HAP-1 (cell line): Measurements from ENCODE around the gene UBTD1.
A peak's percentile ranks its signal among the peaks of the same experiment; 100 is the strongest.
"Not testable (repeated sequence)": the region's sequence is repeated elsewhere in the genome, so short reads cannot be mapped to it uniquely, and the experiment has no call there.

Source experiments
- DNase-seq, 2 experiments: peaks; one replicate each; pipeline ENCODE4 v3.0.0-alpha.2; 2016 to 2020; ENCODE audit warnings: low spot score in 2 of 2
- H3K27me3 ChIP-seq: fragments of 250-450 bp; sonication (Bioruptor Pico); 2 replicates; pipeline ENCODE4 v1.5.1; 2020; ENCODE audit warnings: low read depth, mild to moderate bottlenecking, moderate library complexity
- H3K36me3 ChIP-seq: fragments of 250-450 bp; sonication (Bioruptor Pico); replicated peaks from 2 replicates; pipeline ENCODE4 v1.5.1; 2020; ENCODE audit warnings: mild to moderate bottlenecking
- H3K4me1 ChIP-seq: fragments of 250-450 bp; sonication (Bioruptor Pico); 2 replicates; pipeline ENCODE4 v1.5.1; 2020; ENCODE audit warnings: mild to moderate bottlenecking
- H3K4me3 ChIP-seq: fragments of 250-450 bp; sonication (Bioruptor Pico); 2 replicates; pipeline ENCODE4 v1.5.1; 2020; ENCODE audit warnings: mild to moderate bottlenecking, moderate library complexity
- H3K9me3 ChIP-seq: fragments of 250-450 bp; sonication (Bioruptor Pico); 2 replicates; pipeline ENCODE4 v1.5.1; 2020; ENCODE audit warnings: mild to moderate bottlenecking, moderate library complexity
- in situ Hi-C: fragments of 300-500 bp; cut with MboI; formaldehyde crosslinking; loops from 3 replicates; pipeline ENCODE4 v1.14.3; 2020; ENCODE audit warnings: low sequenced_read_pairs, inconsistent platforms, mixed read lengths

The UBTD1 gene

GRCh38 chr10:97560731-97561381 lies 62.1 kb downstream of the UBTD1 start:
- H3K4me3 ChIP-seq, H3K36me3 ChIP-seq, H3K27me3 ChIP-seq, H3K9me3 ChIP-seq, H3K4me1 ChIP-seq, DNase-seq, in situ Hi-C loops: not testable (repeated sequence)

DNA sequence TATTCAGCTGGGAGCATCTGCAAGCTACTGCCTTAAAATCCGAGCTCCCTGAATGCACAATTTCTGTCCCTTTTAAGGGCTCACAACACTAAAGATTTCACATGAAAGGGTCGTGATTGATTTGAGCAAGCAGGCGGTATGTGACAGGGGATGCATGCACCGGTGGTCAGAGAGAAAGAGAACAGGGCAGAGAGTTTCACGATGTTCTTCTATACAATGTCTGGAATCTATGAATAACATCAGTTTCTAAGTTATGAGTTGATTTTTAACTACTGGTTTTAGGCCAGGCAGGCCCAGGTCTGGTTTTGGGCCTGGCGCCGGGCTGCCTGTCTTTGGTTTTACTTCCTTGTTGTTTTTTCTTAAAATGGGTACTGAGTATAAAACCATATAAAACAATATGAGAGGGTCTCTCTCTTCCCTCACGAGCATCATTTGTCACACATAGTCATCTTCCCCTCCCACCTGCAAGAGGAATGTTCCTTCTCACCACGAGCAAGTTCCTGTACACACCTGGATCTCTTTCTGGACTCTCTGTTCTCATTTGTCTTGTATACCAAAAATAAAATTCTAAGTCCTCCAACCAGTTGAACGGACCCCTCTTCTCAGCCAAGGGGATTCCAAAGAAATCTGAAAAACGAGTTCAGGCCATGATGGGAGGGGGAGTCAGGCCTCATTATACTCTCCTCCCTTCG lies 62.8 kb downstream of the UBTD1 start:
- H3K4me1 ChIP-seq, in situ Hi-C loops, H3K27me3 ChIP-seq, H3K36me3 ChIP-seq, H3K9me3 ChIP-seq, DNase-seq, H3K4me3 ChIP-seq: not testable (repeated sequence)

DNA sequence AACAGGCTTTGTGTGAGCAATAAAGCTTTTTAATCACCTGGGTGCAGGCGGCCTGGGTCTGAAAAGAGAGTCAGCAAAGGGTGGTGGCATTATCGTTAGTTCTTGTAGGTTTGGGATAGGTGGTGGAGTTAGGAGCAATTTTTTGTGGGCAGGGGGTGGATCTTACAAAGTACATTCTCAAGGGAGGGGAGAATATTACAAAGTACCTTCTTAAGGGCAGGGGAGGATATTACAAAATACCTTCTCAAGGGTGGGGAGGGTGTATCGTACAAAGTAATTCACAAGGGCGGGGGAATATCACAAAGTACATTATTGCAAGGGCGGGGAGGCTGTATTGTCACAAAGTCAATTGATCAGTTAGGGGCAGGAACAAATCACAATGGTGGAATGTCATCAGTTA lies 63.6 kb downstream of the UBTD1 start:
- H3K27me3 ChIP-seq, DNase-seq, H3K4me3 ChIP-seq, H3K36me3 ChIP-seq, in situ Hi-C loops, H3K9me3 ChIP-seq, H3K4me1 ChIP-seq: not testable (repeated sequence)

DNA sequence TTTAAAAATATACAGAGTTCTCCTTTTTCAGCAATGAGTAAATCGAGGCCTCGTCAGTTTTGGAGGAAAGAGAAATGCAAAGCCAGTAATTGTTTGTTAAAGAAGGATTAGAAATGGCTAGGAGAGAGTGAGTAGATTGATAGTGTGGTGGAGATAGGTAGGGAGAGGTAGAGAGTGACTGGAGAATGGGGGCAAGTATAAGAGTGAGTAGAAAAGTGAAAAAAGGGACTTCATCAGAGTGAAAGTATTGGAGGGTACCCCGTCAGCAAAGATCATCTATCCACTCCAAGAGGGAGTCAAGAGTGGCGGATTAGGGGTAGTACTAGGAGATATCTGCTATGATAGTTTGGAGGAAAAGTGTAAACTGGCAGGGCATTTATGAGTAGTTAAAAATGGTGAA lies 64.6 kb downstream of the UBTD1 start:
- Histone ChIP-seq H3K9me3 (0 out of 2 replicates have a peak, but pooled peaks cover 2% of the 10 kb centered on the region), H3K36me3 (no peaks in the 10 kb centered on the region), H3K4me3 (no peak overlapping the region), H3K27me3 (no peaks in the 10 kb centered on the region), H3K4me1 (no peaks in the 10 kb centered on the region)
- in situ Hi-C loops, result no loop called here
- no peak for DNase-seq

GRCh38 chr10:97564776-97565175 lies 66.1 kb downstream of the UBTD1 start:
- Histone ChIP-seq H3K9me3 (0 out of 2 replicates have a peak, but pooled peaks cover 2% of the 10 kb centered on the region), H3K36me3 (no peaks in the 10 kb centered on the region), H3K27me3 (no peaks in the 10 kb centered on the region), H3K4me3 (no peak overlapping the region), H3K4me1 (no peaks in the 10 kb centered on the region)
- DNase-seq, result no peak
- in situ Hi-C loops, result no loop called here

DNA sequence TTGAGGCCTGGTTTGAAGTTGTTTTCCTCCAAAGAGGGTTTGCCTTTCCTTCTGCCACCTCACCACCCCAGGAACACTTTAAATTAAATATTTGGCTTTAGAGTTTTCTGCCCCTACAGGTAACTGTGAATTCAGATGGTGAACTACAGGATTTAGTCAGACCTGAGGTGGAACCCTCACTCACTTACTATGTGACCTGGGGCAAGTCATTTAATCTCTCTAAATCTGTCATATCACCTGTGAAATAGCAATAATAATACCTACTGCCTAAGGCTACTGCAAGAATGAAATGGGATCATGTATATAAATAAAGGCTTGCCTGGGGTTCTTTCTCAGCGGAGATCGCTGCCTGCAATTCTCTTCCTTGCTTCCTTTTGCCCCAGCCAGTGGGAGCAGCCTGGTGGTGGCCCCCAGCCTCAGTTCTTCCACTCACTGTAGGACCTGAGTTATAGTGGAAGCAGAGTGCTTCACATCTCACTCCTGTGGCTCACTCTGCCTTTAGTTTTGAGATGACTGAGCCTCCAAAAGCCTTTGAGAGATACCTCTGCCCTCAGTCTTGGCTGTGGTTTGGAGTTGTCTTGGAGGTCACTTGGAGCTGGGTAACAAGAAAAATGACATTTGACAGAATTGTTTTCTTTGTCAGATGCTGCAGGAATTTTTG lies 67.7 kb downstream of the UBTD1 start:
- in situ Hi-C loops, result no loop called here
- Histone ChIP-seq H3K9me3 (0 out of 2 replicates have a peak, but pooled peaks cover 2% of the 10 kb centered on the region), H3K4me3 (no peak overlapping the region), H3K4me1 (no peaks in the 10 kb centered on the region), H3K36me3 (no peaks in the 10 kb centered on the region), H3K27me3 (no peaks in the 10 kb centered on the region)
- no peak for DNase-seq

GRCh38 chr10:97567891-97568290 lies 69.2 kb downstream of the UBTD1 start:
- H3K9me3 ChIP-seq, result no peaks in the 10 kb centered on the region
- in situ Hi-C loops, result no loop called here
- no peaks in the 10 kb centered on the region for H3K4me1 ChIP-seq
- H3K4me3 ChIP-seq, result no peak overlapping the region
- no peak for DNase-seq
- no peaks in the 10 kb centered on the region for H3K36me3 ChIP-seq
- no peaks in the 10 kb centered on the region for H3K27me3 ChIP-seq

GRCh38 chr10:97570146-97570788 lies 71.5 kb downstream of the UBTD1 start:
- Histone ChIP-seq H3K4me1 (no peaks in the 10 kb centered on the region), H3K9me3 (no peaks in the 10 kb centered on the region), H3K4me3 (no peak overlapping the region), H3K27me3 (no peaks in the 10 kb centered on the region), H3K36me3 (no peaks in the 10 kb centered on the region)
- in situ Hi-C loops, result no loop called here
- DNase-seq, result no peak

GRCh38 chr10:97570789-97571471 lies 72.2 kb downstream of the UBTD1 start:
- Histone ChIP-seq H3K4me1 (no peaks in the 10 kb centered on the region), H3K9me3 (no peaks in the 10 kb centered on the region), H3K36me3 (no peaks in the 10 kb centered on the region), H3K27me3 (no peaks in the 10 kb centered on the region), H3K4me3 (no peak overlapping the region)
- in situ Hi-C loops, result no loop called here
- DNase-seq, result no peak

DNA sequence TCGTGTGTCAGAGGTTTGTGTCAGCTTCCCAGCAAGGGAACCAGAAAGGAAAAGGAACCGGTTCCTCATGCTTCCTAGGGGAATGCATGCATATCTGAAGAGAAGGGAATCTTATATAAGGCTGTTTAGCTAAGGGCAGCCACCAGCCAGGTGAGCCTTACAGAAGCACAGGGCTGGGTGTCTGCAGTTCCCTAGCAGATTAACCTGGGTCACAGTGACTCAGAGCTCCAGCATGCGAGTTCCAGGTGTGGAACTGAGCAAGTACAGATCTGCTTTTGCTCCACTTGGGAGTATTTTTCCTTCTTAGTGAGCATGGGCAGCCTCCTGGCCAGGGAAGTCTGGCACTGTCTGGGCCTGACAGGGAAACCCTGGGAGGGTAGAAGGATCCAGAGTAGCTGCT lies 72.9 kb downstream of the UBTD1 start:
- Histone ChIP-seq H3K27me3 (no peaks in the 10 kb centered on the region), H3K4me3 (no peak overlapping the region), H3K9me3 (no peaks in the 10 kb centered on the region), H3K4me1 (no peaks in the 10 kb centered on the region), H3K36me3 (no peaks in the 10 kb centered on the region)
- no peak for DNase-seq
- in situ Hi-C loops, result no loop called here

DNA sequence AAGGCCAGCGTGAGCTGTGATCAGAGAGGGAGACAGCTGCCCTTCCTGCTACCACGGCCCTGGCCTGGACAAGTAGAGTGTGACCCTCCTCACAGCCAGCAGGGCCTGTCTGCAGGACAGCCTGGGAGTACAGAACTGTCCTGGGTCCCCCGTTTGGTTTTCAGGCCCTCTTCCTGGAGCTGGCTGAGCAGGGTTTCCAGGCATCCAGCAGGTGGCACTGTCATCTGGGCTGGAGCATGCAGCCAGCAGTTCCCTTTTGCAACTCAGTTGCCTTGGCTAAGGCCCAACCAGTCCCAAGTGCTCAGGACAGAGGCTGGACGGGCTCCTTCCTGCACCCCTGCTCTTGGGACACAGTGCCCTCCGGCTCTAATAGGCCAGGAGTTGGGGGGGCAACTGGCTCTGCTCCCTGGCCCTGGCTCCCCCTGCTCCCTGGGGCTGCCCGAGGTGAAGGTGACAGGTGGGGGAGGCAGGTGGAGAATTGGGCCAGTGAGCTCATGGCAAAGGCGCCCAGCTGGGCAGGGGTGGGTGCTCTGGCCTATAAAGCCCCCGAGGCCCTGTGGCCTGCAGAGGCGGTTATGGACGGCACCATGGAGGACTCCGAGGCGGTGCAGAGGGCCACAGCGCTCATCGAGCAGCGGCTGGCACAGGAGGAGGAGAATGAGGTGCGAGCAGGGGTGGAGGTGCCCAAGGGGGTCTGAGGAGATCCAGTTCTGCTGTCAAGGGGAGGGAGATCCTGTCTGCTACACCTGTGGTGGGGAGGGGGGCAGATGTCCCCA lies 73.7 kb downstream of the UBTD1 start, which contains the start of gene ANKRD2:
Gene ANKRD2 (plus strand): TSS at position 566 of the 776 bp plus-strand sequence. CDS start 10 bp downstream, at position 576.
- Histone ChIP-seq H3K4me1 (no peaks in the 10 kb centered on the region), H3K36me3 (no peaks in the 10 kb centered on the region), H3K27me3 (no peaks in the 10 kb centered on the region), H3K9me3 (no peaks in the 10 kb centered on the region), H3K4me3 (no peak within 1 kb of the TSS)
- peak; percentile 56 to 82 for DNase-seq
- in situ Hi-C loops, result no loop called here

GRCh38 chr10:97573021-97573420 lies 74.3 kb downstream of the UBTD1 start:
- DNase-seq, result no peak
- in situ Hi-C loops, result no loop called here
- H3K27me3 ChIP-seq, result no peaks in the 10 kb centered on the region
- no peaks in the 10 kb centered on the region for H3K36me3 ChIP-seq
- H3K4me3 ChIP-seq, result no peak overlapping the region
- no peaks in the 10 kb centered on the region for H3K9me3 ChIP-seq
- H3K4me1 ChIP-seq, result no peaks in the 10 kb centered on the region

DNA sequence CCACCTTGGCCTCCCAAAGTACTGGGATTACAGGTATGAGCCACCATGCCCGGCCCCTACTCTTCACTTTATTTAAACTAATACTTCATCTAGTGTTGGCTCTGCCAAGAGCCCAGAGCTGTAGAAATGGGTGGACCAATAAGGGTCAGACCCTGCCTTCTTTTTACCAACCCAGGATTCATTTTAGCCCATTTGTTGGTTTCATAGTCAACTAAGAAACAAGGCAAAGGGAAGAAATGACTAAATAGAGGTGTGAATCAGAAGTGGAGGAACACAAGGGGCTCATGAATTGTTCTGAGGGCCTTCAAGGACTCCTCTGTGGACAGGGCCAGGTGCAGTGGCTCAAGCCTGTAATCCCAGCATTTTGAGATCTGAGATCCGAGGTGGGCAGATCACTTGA lies 74.9 kb downstream of the UBTD1 start:
- H3K4me1 ChIP-seq, result no peaks in the 10 kb centered on the region
- H3K9me3 ChIP-seq, result no peaks in the 10 kb centered on the region
- H3K27me3 ChIP-seq, result no peaks in the 10 kb centered on the region
- DNase-seq, result no peak
- in situ Hi-C loops, result no loop called here
- H3K36me3 ChIP-seq, result no peaks in the 10 kb centered on the region
- H3K4me3 ChIP-seq, result no peak overlapping the region
